Fibroblast of skin of right biceps (primary cell): ENCODE data around the gene MYO1C.

Experiments
- DNase-seq: peaks from one replicate; pipeline ENCODE4 v3.0.0-alpha.2; 2013

MYO1C gene

GRCh38 chr17:1484676-1485422, 7.6 kb downstream of the MYO1C start:
- peak; percentile 42 for DNase-seq

GRCh38 chr17:1484060-1484535, 8.4 kb downstream of the MYO1C start:
- DNase-seq = no peak

GRCh38 chr17:1482680-1483079, 9.8 kb downstream of the MYO1C start:
- no peak for DNase-seq

GRCh38 chr17:1481736-1482135, 10.8 kb downstream of the MYO1C start:
- no peak for DNase-seq

- no peak for DNase-seq
These were observed 11.6 kb downstream of the MYO1C start for GRCh38 chr17:1480747-1481465.

- DNase-seq = no peak
These were observed 14.1 kb downstream of the MYO1C start for GRCh38 chr17:1478418-1478817.

GRCh38 chr17:1475321-1475854, 17.1 kb downstream of the MYO1C start:
- DNase-seq = no peak

- no peak for DNase-seq
These were observed 17.9 kb downstream of the MYO1C start for GRCh38 chr17:1474402-1475189.

GRCh38 chr17:1473841-1474240, 18.6 kb downstream of the MYO1C start:
- DNase-seq = no peak

GRCh38 chr17:1473170-1473569, 19.3 kb downstream of the MYO1C start:
- DNase-seq = no peak

- DNase-seq = no peak
These were observed 20.3 kb downstream of the MYO1C start for GRCh38 chr17:1471911-1472821.

- no peak for DNase-seq
These were observed 21.0 kb downstream of the MYO1C start for GRCh38 chr17:1471490-1471889.

GRCh38 chr17:1470755-1471462, 21.6 kb downstream of the MYO1C start:
- DNase-seq = no peak

- no peak for DNase-seq
These were observed 22.3 kb downstream of the MYO1C start for GRCh38 chr17:1470071-1470754.

GRCh38 chr17:1469231-1469852, 23.1 kb downstream of the MYO1C start:
- DNase-seq = peak; percentile 75

- DNase-seq = no peak
These were observed 24.5 kb downstream of the MYO1C start for GRCh38 chr17:1467898-1468492.

- DNase-seq = no peak
These were observed 25.2 kb downstream of the MYO1C start for GRCh38 chr17:1467258-1467657.

GRCh38 chr17:1464186-1464585, 28.3 kb downstream of the MYO1C start:
- DNase-seq = no peak

- no peak for DNase-seq
These were observed 30.0 kb downstream of the MYO1C start for GRCh38 chr17:1462164-1463112.
